AG09309 (cell line): ENCODE data around the gene PRKACG.
"Not testable (repeated sequence)": the region's sequence is repeated elsewhere in the genome, so short reads cannot be mapped to it uniquely, and the experiment has no call there.

Experiments used
- DNase-seq: peaks from one replicate; pipeline ENCODE4 v3.0.0-alpha.2; 2010; ENCODE audit warnings: low read depth
- H3K4me3 ChIP-seq: 2 replicates; pipeline ENCODE4 v1.5.1; 2011; ENCODE audit warnings: mild to moderate bottlenecking, low read depth, low read length, moderate library complexity; ENCODE audit not compliant: control insufficient read depth
- TF ChIP-seq, protein P1 (sequence below): IDR thresholded peaks from 2 replicates; pipeline ENCODE4 v1.5.1; 2011; ENCODE audit warnings: mild to moderate bottlenecking, low read depth, low read length, inconsistent platforms; ENCODE audit not compliant: insufficient read depth, control insufficient read depth; ENCODE audit errors: missing control alignments

PRKACG gene

GRCh38 chr9:69014013-69014412, at the start of gene PRKACG:
Gene PRKACG, minus strand, starts transcription at chr9:69014113. Its CDS starts 21 bp downstream, at chr9:69014092.
- H3K4me3 ChIP-seq: no peak within 1 kb of the TSS
- DNase-seq: no peak
- TF ChIP-seq, protein P1, sequence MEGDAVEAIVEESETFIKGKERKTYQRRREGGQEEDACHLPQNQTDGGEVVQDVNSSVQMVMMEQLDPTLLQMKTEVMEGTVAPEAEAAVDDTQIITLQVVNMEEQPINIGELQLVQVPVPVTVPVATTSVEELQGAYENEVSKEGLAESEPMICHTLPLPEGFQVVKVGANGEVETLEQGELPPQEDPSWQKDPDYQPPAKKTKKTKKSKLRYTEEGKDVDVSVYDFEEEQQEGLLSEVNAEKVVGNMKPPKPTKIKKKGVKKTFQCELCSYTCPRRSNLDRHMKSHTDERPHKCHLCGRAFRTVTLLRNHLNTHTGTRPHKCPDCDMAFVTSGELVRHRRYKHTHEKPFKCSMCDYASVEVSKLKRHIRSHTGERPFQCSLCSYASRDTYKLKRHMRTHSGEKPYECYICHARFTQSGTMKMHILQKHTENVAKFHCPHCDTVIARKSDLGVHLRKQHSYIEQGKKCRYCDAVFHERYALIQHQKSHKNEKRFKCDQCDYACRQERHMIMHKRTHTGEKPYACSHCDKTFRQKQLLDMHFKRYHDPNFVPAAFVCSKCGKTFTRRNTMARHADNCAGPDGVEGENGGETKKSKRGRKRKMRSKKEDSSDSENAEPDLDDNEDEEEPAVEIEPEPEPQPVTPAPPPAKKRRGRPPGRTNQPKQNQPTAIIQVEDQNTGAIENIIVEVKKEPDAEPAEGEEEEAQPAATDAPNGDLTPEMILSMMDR: no peak

GRCh38 chr9:69062195-69062594, 48.3 kb upstream of the PRKACG start:
- no peak overlapping the region for H3K4me3 ChIP-seq
- TF ChIP-seq, protein P1: no peak
- DNase-seq: no peak

GRCh38 chr9:69060766-69061165, 46.9 kb upstream of the PRKACG start:
- H3K4me3 ChIP-seq: no peak overlapping the region
- TF ChIP-seq, protein P1: no peak
- DNase-seq: no peak

- TF ChIP-seq, protein P1: no peak
- no peak for DNase-seq
- H3K4me3 ChIP-seq: no peak overlapping the region
Measured at GRCh38 chr9:69058101-69058500, 44.2 kb upstream of the PRKACG start.

DNA sequence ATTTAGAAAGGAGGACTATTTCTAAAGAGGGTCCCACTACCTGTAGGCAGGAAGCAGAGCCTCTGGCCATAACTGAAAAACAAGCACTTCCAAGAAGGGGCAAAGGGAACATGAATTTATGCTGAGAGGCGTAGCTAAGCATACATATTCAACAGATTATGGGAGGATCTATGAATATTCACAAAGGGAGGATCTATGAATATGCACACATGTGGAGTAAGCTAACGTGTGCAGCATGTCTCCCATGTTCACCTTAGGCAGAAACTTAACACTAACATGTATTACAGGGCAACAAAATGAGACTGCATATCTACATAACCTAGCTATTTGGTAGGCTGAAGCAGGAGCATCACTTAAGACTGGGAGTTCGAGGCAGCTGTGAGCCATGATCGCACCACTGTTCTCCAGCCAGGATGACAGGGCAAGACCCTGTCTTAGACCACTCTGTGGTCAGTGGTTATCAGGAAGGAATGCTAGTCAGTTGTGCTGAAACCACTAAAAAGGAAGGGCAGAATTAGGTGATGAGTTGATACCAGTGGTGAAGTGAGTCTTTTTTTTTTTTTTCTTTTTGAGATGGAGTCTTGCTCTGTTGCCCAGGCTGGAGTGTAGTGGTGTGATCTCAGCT, 42.4 kb upstream of the PRKACG start:
- no peak for DNase-seq
- H3K4me3 ChIP-seq: no peak overlapping the region
- TF ChIP-seq, protein P1: no peak

- no peak for DNase-seq
- TF ChIP-seq, protein P1: no peak
- no peak overlapping the region for H3K4me3 ChIP-seq
Measured at GRCh38 chr9:69054989-69055388, 41.1 kb upstream of the PRKACG start.

DNA sequence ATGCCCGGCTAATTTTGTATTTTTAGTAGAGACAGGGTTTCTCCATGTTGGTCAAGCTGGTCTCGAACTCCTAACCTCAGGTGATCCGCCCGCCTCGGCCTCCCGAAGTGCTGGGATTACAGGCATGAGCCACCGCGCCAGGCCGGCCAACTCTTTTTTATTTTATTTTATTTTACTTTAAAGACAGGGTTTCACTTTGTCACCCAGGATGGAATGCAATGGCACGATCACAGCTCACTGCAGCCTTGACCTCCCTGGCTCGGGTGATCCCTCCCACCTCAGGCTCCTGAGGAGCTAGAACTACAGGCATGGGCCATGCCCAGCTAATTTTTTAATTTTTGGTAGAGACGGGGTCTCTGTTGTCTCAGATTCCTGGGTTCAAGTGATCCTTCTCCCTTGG, 37.0 kb upstream of the PRKACG start:
- not testable (repeated sequence) for H3K4me3 ChIP-seq, DNase-seq
